Coronary artery (tissue), 2 donors: ENCODE measurements around the gene RTTN.

Source experiments
- DNase-seq: peaks from one replicate; pipeline ENCODE4 v3.0.0-alpha.2; 2017; ENCODE audit warnings: low spot score
- H3K27ac ChIP-seq, 2 donors: fragments of 200-600 bp; sonication (generic); one replicate each; pipeline ENCODE4 v1.5.1; 2016 to 2019
- H3K4me3 ChIP-seq: fragments of 200-600 bp; sonication (generic); 2 replicates; pipeline ENCODE4 v1.5.1; 2016; ENCODE audit warnings: mild to moderate bottlenecking, moderate library complexity
- CTCF ChIP-seq: fragments of 200-600 bp; sonication (generic); IDR thresholded peaks from one replicate; pipeline ENCODE4 v1.5.1; 2019; ENCODE audit warnings: antibody characterized with exemption

The RTTN gene

GRCh38 chr18:70024829-70025228 is 180.7 kb downstream of the RTTN start:
- H3K4me3 ChIP-seq, result no peak overlapping the region
- no peak overlapping the region for H3K27ac ChIP-seq
- no peak for TF ChIP-seq CTCF
- no peak for DNase-seq

GRCh38 chr18:70024093-70024492 is 181.4 kb downstream of the RTTN start:
- H3K27ac ChIP-seq, result no peak overlapping the region
- H3K4me3 ChIP-seq, result no peak overlapping the region
- no peak for DNase-seq
- TF ChIP-seq CTCF, result no peak

GRCh38 chr18:70022636-70023035 is 182.9 kb downstream of the RTTN start:
- no peak for TF ChIP-seq CTCF
- Histone ChIP-seq H3K27ac (no peak overlapping the region), H3K4me3 (no peak overlapping the region)
- DNase-seq, result no peak

- H3K4me3 ChIP-seq, result no peak overlapping the region
- no peak for TF ChIP-seq CTCF
- H3K27ac ChIP-seq, result peak overlapping the region in 1 of 2 donors; percentile 32
- DNase-seq, result no peak
These were observed 184.0 kb downstream of the RTTN start for GRCh38 chr18:70021498-70021897.

GRCh38 chr18:70021043-70021442 is 184.4 kb downstream of the RTTN start:
- no peak for TF ChIP-seq CTCF
- Histone ChIP-seq H3K27ac (peak overlapping the region in 1 of 2 donors; percentile 32), H3K4me3 (no peak overlapping the region)
- DNase-seq, result no peak

GRCh38 chr18:70019991-70020390 is 185.5 kb downstream of the RTTN start:
- H3K27ac ChIP-seq, result no peak overlapping the region
- no peak for TF ChIP-seq CTCF
- no peak overlapping the region for H3K4me3 ChIP-seq
- DNase-seq, result no peak

GRCh38 chr18:70019136-70019535 is 186.4 kb downstream of the RTTN start:
- no peak for DNase-seq
- no peak overlapping the region for H3K4me3 ChIP-seq
- H3K27ac ChIP-seq, result no peak overlapping the region
- TF ChIP-seq CTCF, result no peak
